ENCODE data around the gene ZAP70. TPM values are rescaled to one million over a fixed set of nuclear protein-coding genes. Genes with fewer than 3 reads are reported as not detected.

The ZAP70 gene
- total and polyA plus RNA-seq, 2 donors (not counting 3 experiments of a cell fraction or from before 2014, with no cell fraction given), result 0.14 TPM; not detected in 1

- no peaks in the 10 kb centered on the region for H3K9me1 ChIP-seq (replicated peaks; ENCODE audit: control insufficient read depth, extremely low read depth, insufficient read depth, low read length)
- H3K9ac ChIP-seq (replicated peaks; ENCODE audit: extremely low read depth, insufficient read depth, low read length), result no peak overlapping the region
- no peak for FAIRE-seq
- no peaks in the 10 kb centered on the region for H3K27me3 ChIP-seq (ENCODE audit: control insufficient read depth in 2 of 2, insufficient read depth in 2 of 2, low read length in 2 of 2)
- no peaks in the 10 kb centered on the region for H3K9me3 ChIP-seq (replicated peaks; ENCODE audit: control insufficient read depth, insufficient read depth, low read length)
- intact Hi-C loops (cut with micrococcal nuclease) (no loop called here), dilution Hi-C loops (cut with MboI; ENCODE audit: extremely low pct_ligation_motif_present, low sequenced_read_pairs) (no loop called here)
- H3K4me1 ChIP-seq (ENCODE audit: control insufficient read depth, extremely low read depth, insufficient read depth, low read length), result no peaks in the 10 kb centered on the region
- peaks cover 0 to 16% of the 10 kb centered on the region in 2 experiments for H3K36me3 ChIP-seq (ENCODE audit: control insufficient read depth in 2 of 2, extremely low read depth in 1 of 2, insufficient read depth in 2 of 2, low read length in 2 of 2)
- H2AFZ ChIP-seq (ENCODE audit: low read depth, low read length), result no peak overlapping the region
- TF ChIP-seq CTCF (IDR thresholded peaks at IDR 0.05; ENCODE audit: extremely low read depth in 1 of 2, insufficient read depth in 1 of 2, low read depth in 1 of 2, low read length in 2 of 2) (no peak), POLR2A (IDR thresholded peaks at IDR 0.05; ENCODE audit: low read depth, low read length) (no peak), POLR2AphosphoS5 (IDR thresholded peaks at IDR 0.05; ENCODE audit: insufficient read depth, low read depth, low read length) (no peak), EZH2 (IDR thresholded peaks at IDR 0.05; ENCODE audit: borderline replicate concordance, low read depth, low read length, severe bottlenecking) (no peak), MYC (IDR thresholded peaks at IDR 0.05; ENCODE audit: low read depth, low read length) (no peak), FOS (IDR thresholded peaks at IDR 0.05; ENCODE audit: borderline replicate concordance, insufficient read depth, low read length) (no peak), JUN (IDR thresholded peaks at IDR 0.05; ENCODE audit: borderline replicate concordance, insufficient read depth, insufficient read length, low read depth) (no peak), GATA2 (IDR thresholded peaks at IDR 0.05; ENCODE audit: insufficient read depth, insufficient read length, low read depth, low read length) (no peak)
- TF ChIP-seq, protein P1, sequence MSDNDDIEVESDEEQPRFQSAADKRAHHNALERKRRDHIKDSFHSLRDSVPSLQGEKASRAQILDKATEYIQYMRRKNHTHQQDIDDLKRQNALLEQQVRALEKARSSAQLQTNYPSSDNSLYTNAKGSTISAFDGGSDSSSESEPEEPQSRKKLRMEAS (IDR thresholded peaks at IDR 0.05; ENCODE audit: insufficient read depth, insufficient read length), result no peak
- DNase-seq (ENCODE audit: low read depth, low spot score), result no peak
- no peaks in the 10 kb centered on the region for H4K20me1 ChIP-seq (replicated peaks; ENCODE audit: control insufficient read depth, extremely low read depth, insufficient read depth, low read length)
- H3K27ac ChIP-seq (ENCODE audit: insufficient read depth, low read depth, low read length), result no peak overlapping the region
- ChIA-PET POLR2A (no interaction called here), CTCF (no interaction called here)
- no peaks in the 10 kb centered on the region for H3K79me2 ChIP-seq (ENCODE audit: control insufficient read depth, insufficient read depth, low read length)
- H3K4me2 ChIP-seq (ENCODE audit: insufficient read depth, low read length), result no peak overlapping the region
- no TSS peak for BruUV-seq (replicated peaks)
- H3K4me3 ChIP-seq (replicated peaks in 1 of 3; ENCODE audit: insufficient read depth in 1 of 3, low read depth in 1 of 3, low read length in 3 of 3), result no peak overlapping the region
Measured at GRCh38 chr2:97757062-97757461, 43.7 kb downstream of the ZAP70 start.
